ENCODE results near the gene TRABD2A.
"Not testable (repeated sequence)": the region's sequence is repeated elsewhere in the genome, so short reads cannot be mapped to it uniquely, and the experiment has no call there.

Gene TRABD2A

DNA sequence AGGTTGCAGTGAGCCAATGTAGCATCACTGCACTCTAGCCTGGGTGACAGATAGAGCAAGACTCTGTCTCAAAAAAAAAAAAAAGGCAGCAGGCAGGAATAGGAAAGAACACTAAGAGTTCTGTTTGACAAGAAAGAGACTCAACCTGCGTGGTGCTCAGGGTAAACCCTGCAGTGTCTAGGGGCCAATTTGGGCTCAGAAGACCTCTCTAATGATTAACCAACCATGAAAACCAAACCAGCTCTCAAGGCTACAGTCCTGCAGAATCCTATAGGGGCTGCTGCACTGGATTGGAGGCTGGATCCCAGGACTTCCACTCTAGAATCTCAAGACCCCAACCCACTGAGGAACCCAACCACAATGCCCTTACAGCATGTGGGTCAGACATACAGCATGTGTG is 2.4 kb downstream of the TRABD2A start:
- H3K4me3 ChIP-seq (ENCODE audit: low read depth, low read length) = no peak overlapping the region
- TF ChIP-seq, protein P1, sequence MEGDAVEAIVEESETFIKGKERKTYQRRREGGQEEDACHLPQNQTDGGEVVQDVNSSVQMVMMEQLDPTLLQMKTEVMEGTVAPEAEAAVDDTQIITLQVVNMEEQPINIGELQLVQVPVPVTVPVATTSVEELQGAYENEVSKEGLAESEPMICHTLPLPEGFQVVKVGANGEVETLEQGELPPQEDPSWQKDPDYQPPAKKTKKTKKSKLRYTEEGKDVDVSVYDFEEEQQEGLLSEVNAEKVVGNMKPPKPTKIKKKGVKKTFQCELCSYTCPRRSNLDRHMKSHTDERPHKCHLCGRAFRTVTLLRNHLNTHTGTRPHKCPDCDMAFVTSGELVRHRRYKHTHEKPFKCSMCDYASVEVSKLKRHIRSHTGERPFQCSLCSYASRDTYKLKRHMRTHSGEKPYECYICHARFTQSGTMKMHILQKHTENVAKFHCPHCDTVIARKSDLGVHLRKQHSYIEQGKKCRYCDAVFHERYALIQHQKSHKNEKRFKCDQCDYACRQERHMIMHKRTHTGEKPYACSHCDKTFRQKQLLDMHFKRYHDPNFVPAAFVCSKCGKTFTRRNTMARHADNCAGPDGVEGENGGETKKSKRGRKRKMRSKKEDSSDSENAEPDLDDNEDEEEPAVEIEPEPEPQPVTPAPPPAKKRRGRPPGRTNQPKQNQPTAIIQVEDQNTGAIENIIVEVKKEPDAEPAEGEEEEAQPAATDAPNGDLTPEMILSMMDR (IDR thresholded peaks at IDR 0.05; ENCODE audit: low read depth, low read length) = no peak

DNA sequence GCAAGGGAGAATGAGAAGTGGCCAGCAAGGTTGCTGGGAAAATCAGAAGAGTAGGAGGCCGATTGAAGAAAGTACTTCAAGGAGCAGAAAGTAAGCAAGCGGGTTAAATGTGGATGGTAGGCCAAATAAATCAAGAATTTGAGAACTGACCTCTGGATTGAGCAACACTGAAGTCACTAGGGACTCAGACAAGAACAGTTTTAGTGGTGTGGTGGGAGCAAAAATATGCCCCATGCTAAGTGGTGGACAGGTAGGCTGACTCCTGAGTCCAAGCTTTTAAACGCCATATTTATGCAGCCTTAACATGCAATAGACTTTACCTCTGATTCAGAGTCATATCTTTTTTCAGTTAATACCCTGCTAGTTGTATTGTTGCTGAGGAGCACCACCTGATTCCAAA is 4.5 kb downstream of the TRABD2A start:
- TF ChIP-seq, protein P1 (IDR thresholded peaks at IDR 0.05; ENCODE audit: low read depth, low read length) = no peak
- H3K4me3 ChIP-seq (ENCODE audit: low read depth, low read length) = no peak overlapping the region

DNA sequence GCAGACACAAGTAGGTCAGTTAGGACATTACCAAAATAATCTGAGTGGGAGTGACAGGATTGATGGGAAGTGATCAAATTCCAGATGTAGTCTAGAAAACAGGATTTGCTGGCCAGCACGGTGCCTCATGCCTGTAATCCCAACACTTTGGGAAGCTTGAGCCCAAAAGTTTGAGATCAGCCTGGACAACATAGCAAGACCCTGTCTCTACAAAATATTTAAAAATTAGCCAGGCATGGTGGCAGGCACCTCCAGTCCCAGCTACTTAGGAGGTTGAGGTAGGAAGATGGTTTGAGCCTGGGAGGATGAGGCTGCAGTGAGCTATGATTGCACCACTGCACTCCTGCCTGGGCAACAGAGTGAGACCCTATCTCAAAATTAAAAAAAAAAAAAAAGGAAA is 5.3 kb downstream of the TRABD2A start:
- not testable (repeated sequence) for H3K4me3 ChIP-seq (ENCODE audit: low read depth, low read length)

DNA sequence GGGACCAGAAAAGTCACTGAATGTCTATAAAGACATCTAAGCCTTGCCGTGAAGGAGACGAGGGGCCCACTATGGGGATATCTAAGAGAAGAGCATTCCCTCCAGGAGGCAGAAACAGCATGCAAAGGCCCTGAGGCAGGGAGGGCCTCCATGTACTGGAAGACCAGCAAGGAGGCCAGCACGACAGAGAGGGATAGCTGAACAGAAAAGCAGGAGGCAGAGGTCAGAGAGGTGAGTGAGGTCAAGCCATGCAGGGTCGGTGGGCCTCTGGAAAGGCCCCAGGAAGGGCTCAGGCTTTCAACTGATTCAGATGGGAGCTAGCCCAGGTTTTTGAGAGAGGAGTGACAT is 5.7 kb downstream of the TRABD2A start:
- TF ChIP-seq, protein P1 (IDR thresholded peaks at IDR 0.05; ENCODE audit: low read depth, low read length) = no peak
- no peak overlapping the region for H3K4me3 ChIP-seq (ENCODE audit: low read depth, low read length)

DNA sequence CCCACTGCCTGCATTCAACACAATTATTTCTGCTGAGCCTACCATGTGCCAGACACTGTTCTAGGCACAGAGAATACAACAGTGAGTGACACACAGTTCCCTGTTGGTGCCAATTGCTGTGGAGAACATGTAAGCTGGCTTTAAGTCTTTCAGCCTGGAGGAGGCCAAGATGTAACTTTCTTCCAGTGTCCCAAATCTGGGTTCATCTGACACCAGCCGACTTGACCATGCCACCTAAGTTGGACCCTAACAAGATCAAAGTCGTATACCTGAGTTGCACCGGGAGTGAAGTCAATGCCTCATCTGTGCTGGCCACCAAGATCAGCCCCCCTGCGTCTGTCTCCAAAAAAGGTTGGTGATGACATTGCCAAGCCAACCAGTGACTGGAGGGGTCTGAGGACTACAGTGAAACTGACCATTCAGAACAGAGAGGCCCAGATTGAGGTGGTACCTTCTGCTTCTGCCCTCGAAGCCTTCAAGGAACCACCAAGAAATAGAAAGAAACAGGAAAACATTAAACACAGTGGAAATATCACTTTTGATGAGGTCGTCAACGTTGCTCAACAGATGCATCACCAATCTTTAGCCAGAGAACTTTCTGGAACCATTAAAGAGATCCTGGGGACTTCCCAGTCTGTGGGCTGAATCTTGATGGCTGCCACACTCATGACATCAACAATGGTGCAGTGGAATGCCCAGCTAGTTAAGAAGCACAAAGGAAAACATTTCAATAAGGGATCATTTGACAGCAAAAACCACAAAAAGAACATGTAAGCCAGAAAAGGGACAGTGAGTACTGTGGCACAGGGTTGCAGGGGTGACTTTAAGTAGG is 6.3 kb downstream of the TRABD2A start:
- no peak overlapping the region for H3K4me3 ChIP-seq (ENCODE audit: low read depth, low read length)
- TF ChIP-seq, protein P1 (IDR thresholded peaks at IDR 0.05; ENCODE audit: low read depth, low read length) = no peak

DNA sequence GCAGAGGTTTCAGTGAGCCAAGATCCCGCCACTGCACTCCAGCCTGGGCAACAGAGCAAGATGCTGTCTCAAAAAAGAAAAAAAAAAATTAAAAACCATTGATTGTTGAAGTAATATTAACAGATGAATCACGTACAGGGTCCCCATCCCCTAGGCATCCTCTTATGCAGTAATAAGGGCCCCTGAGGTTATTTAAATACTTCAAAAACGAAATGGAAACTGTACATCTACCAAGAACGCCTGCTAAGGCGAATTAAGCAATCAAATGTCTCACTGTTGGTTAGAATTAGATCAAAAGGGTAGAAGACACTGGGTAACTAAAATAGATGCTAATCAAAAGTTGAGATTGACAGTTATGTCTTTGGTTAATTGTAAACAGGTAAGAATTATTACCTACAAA is 7.5 kb downstream of the TRABD2A start:
- TF ChIP-seq, protein P1 (IDR thresholded peaks at IDR 0.05; ENCODE audit: low read depth, low read length) = no peak

DNA sequence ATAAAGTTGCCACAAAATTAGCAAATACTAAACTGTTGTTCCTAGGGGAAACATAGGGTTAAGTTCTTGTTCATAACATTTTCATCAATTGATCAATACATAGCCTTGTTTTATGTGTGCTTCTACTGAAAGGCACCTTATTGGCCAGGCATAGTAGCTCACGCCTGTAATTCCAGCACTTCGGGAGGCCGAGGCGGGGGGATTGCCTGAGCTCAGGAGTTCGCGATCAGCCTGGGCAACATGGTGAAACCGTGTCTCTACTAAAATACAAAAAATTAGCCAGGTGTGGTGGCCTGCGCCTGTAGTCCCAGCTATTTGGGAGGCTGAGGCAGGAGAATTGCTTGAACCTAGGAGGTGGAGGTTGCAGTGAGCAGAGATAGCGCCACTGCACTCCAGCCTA is 8.2 kb downstream of the TRABD2A start:
- H3K4me3 ChIP-seq (ENCODE audit: low read depth, low read length) = not testable (repeated sequence)

More for the DNA sequence above, 7.5 kb downstream of the TRABD2A start:
- H3K4me3 ChIP-seq (ENCODE audit: low read depth, low read length) = no peak overlapping the region

DNA sequence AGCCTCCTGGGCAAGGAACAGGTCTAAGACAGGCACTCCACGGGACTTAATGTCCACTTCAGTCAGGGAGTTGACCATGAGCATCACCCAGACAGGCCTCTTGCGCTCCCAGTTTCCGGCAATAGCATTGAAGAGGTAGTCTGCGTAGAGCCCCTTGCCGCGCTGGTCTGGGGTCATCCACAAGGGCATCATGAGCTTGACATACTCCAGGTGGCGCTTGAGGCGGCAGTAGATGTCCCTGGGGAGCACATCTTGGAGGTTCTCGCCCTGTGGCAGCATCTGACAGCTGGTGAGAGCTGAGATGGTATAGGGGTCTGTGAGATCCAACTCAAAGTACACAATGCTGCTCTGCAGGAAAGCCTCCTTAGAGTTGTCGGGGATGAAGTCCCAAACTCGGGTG is 10.6 kb downstream of the TRABD2A start:
- no peak overlapping the region for H3K4me3 ChIP-seq (ENCODE audit: low read depth, low read length)
- TF ChIP-seq, protein P1 (IDR thresholded peaks at IDR 0.05; ENCODE audit: low read depth, low read length) = no peak

DNA sequence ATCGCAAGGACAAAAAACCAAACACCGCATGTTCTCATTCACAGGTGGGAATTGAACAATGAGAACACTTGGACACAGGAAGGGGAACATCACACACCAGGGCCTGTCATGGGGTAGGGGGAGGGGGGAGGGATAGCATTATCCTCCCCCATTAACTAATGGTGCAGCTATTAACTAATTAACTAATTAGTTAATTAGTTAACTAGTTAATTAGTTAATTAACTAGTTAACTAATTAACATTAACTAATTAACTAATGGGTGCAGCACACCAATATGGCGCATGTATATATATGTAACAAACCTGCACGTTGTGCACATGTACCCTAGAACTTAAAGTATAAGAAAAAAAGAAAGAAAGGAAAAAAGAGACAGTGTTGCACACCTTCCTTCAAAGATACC is 12.6 kb downstream of the TRABD2A start:
- H3K4me3 ChIP-seq (ENCODE audit: low read depth, low read length) = not testable (repeated sequence)
